PC-9 (cell line): ENCODE data around the gene NOP56. TPM values are rescaled to one million over a fixed set of nuclear protein-coding genes. Genes with fewer than 3 reads are reported as not detected.

ENCODE experiments used
- BruUV-seq: library from RNA; stranded (reverse); fragments of 400-500 nt; replicated peaks from 2 replicates; lab custom pipeline; 2021; lab: Mats Ljungman, UMichigan
- CTCF ChIA-PET: fragments of 300-600 bp; sonication (Branson Sonifier 250); formaldehyde crosslinking; loops from one replicate; lab custom pipeline; 2022; ENCODE audit warnings: antibody characterized with exemption; lab: Charles Lee
- POLR2A ChIA-PET: fragments of 300-600 bp; sonication (Branson Sonifier 250); formaldehyde crosslinking; loops from one replicate; lab custom pipeline; 2022; ENCODE audit warnings: antibody characterized with exemption; ENCODE audit not compliant: unreplicated experiment; lab: Charles Lee
- DNase-seq, 2 experiments: peaks; one replicate each; pipeline versions ENCODE4 v3.0.0 to v3.0.0-alpha.2; 2015 to 2022; ENCODE audit warnings: mixed read lengths in 1 of 2
- H2AFZ ChIP-seq: fragments of 200-600 bp; sonication (generic); 2 replicates; pipeline ENCODE4 v1.8.1; 2017; ENCODE audit warnings: antibody characterized with exemption
- H3F3A ChIP-seq: fragments of 200-600 bp; sonication (generic); 2 replicates; pipeline ENCODE4 v1.8.1; 2017; ENCODE audit warnings: antibody characterized with exemption, mild to moderate bottlenecking, low read depth; ENCODE audit not compliant: insufficient read depth
- H3K27ac ChIP-seq: fragments of 200-600 bp; sonication (generic); 2 replicates; pipeline ENCODE4 v1.6.1; 2016; ENCODE audit warnings: mixed run types
- H3K27me3 ChIP-seq: fragments of 200-600 bp; sonication (generic); 2 replicates; pipeline ENCODE4 v1.6.1; 2016; ENCODE audit warnings: low read depth, mixed run types; ENCODE audit not compliant: insufficient read depth
- H3K36me3 ChIP-seq: fragments of 200-600 bp; sonication (generic); 2 replicates; pipeline ENCODE4 v1.6.1; 2016; ENCODE audit warnings: low read depth, mixed run types
- H3K4me1 ChIP-seq: fragments of 200-600 bp; sonication (generic); replicated peaks from 2 replicates; pipeline ENCODE4 v1.6.1; 2016; ENCODE audit warnings: mixed run types; ENCODE audit not compliant: insufficient read depth
- H3K4me2 ChIP-seq: fragments of 200-600 bp; sonication (generic); 2 replicates; pipeline ENCODE4 v1.6.1; 2017; ENCODE audit warnings: mixed run types
- H3K4me3 ChIP-seq: fragments of 200-600 bp; sonication (generic); 2 replicates; pipeline ENCODE4 v1.6.1; 2016; ENCODE audit warnings: mixed run types
- H3K79me2 ChIP-seq: fragments of 200-600 bp; sonication (generic); 2 replicates; pipeline ENCODE4 v1.6.1; 2017; ENCODE audit warnings: low read depth, mixed run types
- H3K9me2 ChIP-seq: fragments of 200-600 bp; sonication (generic); 2 replicates; pipeline ENCODE4 v1.8.1; 2017; ENCODE audit warnings: mild to moderate bottlenecking; ENCODE audit not compliant: insufficient read depth
- H3K9me3 ChIP-seq: fragments of 200-600 bp; sonication (generic); 2 replicates; pipeline ENCODE4 v1.8.1; 2016; ENCODE audit warnings: low read depth; ENCODE audit not compliant: insufficient read depth
- H4K20me1 ChIP-seq: fragments of 200-600 bp; sonication (generic); 2 replicates; pipeline ENCODE4 v1.8.1; 2017; ENCODE audit not compliant: insufficient read depth
- CTCF ChIP-seq: fragments of 200-600 bp; sonication (generic); conservative IDR thresholded peaks from 2 replicates; pipeline ENCODE4 v1.6.1; 2017; ENCODE audit warnings: mixed run types, antibody characterized with exemption, mild to moderate bottlenecking, moderate library complexity
- EZH2 ChIP-seq: fragments of 200-600 bp; sonication (generic); IDR thresholded peaks from 2 replicates; pipeline ENCODE4 v1.8.0; 2017; ENCODE audit warnings: antibody characterized with exemption, low read depth
- intact Hi-C: fragments of 100-400 bp; cut with micrococcal nuclease; formaldehyde crosslinking; loops from one replicate; pipeline ENCODE4 v1.10.0; 2022; ENCODE audit not compliant: unreplicated experiment
- total RNA-seq: library from RNA; stranded (reverse); gene quantifications from 2 replicates; pipeline ENCODE4 v1.2.3, GENCODE V29; 2021

NOP56 gene
- total RNA-seq, 1 experiment from 2014 or later = 210 TPM

DNA sequence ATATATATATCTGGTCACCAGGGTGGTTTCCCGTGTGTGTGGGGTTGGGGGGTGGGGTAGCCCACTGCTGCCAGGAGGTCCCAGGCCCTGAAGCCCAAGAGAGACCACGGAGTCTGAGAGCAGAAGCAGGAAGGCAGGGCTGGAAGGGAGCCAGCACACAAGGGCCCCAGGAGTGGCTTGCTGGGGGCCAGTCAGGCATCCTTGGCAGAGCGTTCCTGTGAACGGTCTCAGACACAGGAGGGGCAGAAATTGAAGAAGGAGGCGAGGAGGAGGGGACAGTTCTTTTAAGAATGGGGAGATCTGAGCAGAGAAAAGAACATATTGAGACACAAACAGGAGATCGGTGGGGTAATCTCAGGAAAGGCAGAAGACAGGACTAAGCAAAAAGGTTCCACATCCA is 38.3 kb downstream of the NOP56 start:
- no peak overlapping the region for H3K27ac ChIP-seq
- no peak for TF ChIP-seq EZH2
- no peak for TF ChIP-seq CTCF
- H3K36me3 ChIP-seq = no peaks in the 10 kb centered on the region
- H3K4me3 ChIP-seq = no peak overlapping the region
- POLR2A ChIA-PET = interaction anchor here (0.8 kb wide), 1 partner anchor 376 kb away, joined by 7 read pairs; no protein-coding TSS in a partner anchor
- H3K27me3 ChIP-seq = peaks cover 77% of the 10 kb centered on the region
- CTCF ChIA-PET = interaction anchor here (0.5 kb wide), 1 partner anchor 130 kb away, joined by 4 read pairs; no protein-coding TSS in a partner anchor
- BruUV-seq = no TSS peak
- H3K9me2 ChIP-seq = no peaks in the 10 kb centered on the region
- H3K9me3 ChIP-seq = no peaks in the 10 kb centered on the region
- intact Hi-C loops = loop anchor here (10.0 kb wide), 1 partner anchor 624 kb away; no protein-coding TSS in a partner anchor
- no peaks in the 10 kb centered on the region for H3F3A ChIP-seq
- DNase-seq = no peak
- no peak overlapping the region for H3K4me2 ChIP-seq
- no peaks in the 10 kb centered on the region for H4K20me1 ChIP-seq
- H2AFZ ChIP-seq = no peak overlapping the region
- H3K79me2 ChIP-seq = no peaks in the 10 kb centered on the region
- no peaks in the 10 kb centered on the region for H3K4me1 ChIP-seq

DNA sequence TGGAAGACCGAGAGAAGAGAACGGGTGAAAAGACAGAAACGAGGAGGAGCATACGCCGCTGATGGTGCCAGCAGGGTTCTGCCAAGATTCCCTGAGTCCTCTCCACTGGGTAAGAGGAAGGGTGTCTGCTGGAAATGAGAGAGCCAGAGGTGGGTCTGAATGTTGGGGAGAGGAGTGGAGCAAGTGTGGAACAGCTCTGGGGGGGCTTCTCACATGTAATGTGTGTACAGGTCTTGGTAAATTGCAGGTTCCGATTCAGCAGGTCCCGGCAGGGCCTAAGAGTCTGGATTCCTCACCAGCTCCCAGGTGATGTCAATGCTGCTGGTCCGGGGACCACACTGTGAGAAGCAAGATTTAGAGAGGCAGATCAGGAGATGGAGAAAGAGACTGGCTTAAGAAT is 38.7 kb downstream of the NOP56 start:
- H3K4me1 ChIP-seq = no peaks in the 10 kb centered on the region
- TF ChIP-seq CTCF = no peak
- TF ChIP-seq EZH2 = no peak
- no peaks in the 10 kb centered on the region for H3K79me2 ChIP-seq
- H3K27ac ChIP-seq = no peak overlapping the region
- no peaks in the 10 kb centered on the region for H3F3A ChIP-seq
- BruUV-seq = no TSS peak
- ChIA-PET CTCF (interaction anchor here (0.5 kb wide), 1 partner anchor 131 kb away, joined by 4 read pairs; no protein-coding TSS in a partner anchor), POLR2A (interaction anchor here (0.8 kb wide), 1 partner anchor 376 kb away, joined by 7 read pairs; no protein-coding TSS in a partner anchor)
- H3K27me3 ChIP-seq = peaks cover 77% of the 10 kb centered on the region
- H2AFZ ChIP-seq = no peak overlapping the region
- no peak overlapping the region for H3K4me2 ChIP-seq
- H3K36me3 ChIP-seq = no peaks in the 10 kb centered on the region
- no peak overlapping the region for H3K4me3 ChIP-seq
- no peak for DNase-seq
- H4K20me1 ChIP-seq = no peaks in the 10 kb centered on the region
- no peaks in the 10 kb centered on the region for H3K9me3 ChIP-seq
- intact Hi-C loops = loop anchor here (10.0 kb wide), 1 partner anchor 624 kb away; no protein-coding TSS in a partner anchor
- no peaks in the 10 kb centered on the region for H3K9me2 ChIP-seq

- intact Hi-C loops = loop anchor here (10.0 kb wide), 1 partner anchor 623 kb away; no protein-coding TSS in a partner anchor
- peaks cover 71% of the 10 kb centered on the region for H3K27me3 ChIP-seq
- no peak overlapping the region for H2AFZ ChIP-seq
- H3K4me1 ChIP-seq = no peaks in the 10 kb centered on the region
- DNase-seq = no peak
- no peak overlapping the region for H3K4me2 ChIP-seq
- H3K9me2 ChIP-seq = no peaks in the 10 kb centered on the region
- H3F3A ChIP-seq = no peaks in the 10 kb centered on the region
- ChIA-PET POLR2A (interaction anchor here (0.8 kb wide), 1 partner anchor 376 kb away, joined by 7 read pairs; no protein-coding TSS in a partner anchor), CTCF (no interaction called here)
- H3K27ac ChIP-seq = no peak overlapping the region
- no peaks in the 10 kb centered on the region for H3K79me2 ChIP-seq
- H4K20me1 ChIP-seq = no peaks in the 10 kb centered on the region
- H3K4me3 ChIP-seq = no peak overlapping the region
- TF ChIP-seq CTCF (no peak), EZH2 (no peak)
- no peaks in the 10 kb centered on the region for H3K9me3 ChIP-seq
- H3K36me3 ChIP-seq = no peaks in the 10 kb centered on the region
- BruUV-seq = no TSS peak
Measured at GRCh38 chr20:2691663-2692035, 39.2 kb downstream of the NOP56 start.
